ENCODE measurements around the gene ZNF554. TPM values are rescaled to one million over a fixed set of nuclear protein-coding genes. Genes with fewer than 3 reads are reported as not detected.
A peak's percentile ranks its signal among the peaks of the same experiment; 100 is the strongest.

The ZNF554 gene
- total RNA-seq, 1 experiment from 2014 or later = 5.9 TPM

- DNase-seq = no peak
- Mint-ChIP-seq H3K4me3 (no peak overlapping the region; a peak in 1 of 5 replicates), H3K4me1 (no peaks in the 10 kb centered on the region), H3K9me3 (no peaks in the 10 kb centered on the region), H3K27me3 (ENCODE audit: low read depth) (no peaks in the 10 kb centered on the region), H3K27ac (peak overlapping the region in 2 of 3 experiments; percentile 28 to 44; a peak in 1 of 7 replicates), H3K36me3 (ENCODE audit: insufficient read depth in 1 of 3, low read depth in 3 of 3) (peaks cover 19 to 75% (median 75%) of the 10 kb centered on the region in 3 experiments)
- no peak overlapping the region for H3K4ac ChIP-seq (ENCODE audit: low read depth, low read length)
- H3K27me3 ChIP-seq (ENCODE audit: insufficient read depth, low read length) = no peaks in the 10 kb centered on the region
- no peak overlapping the region for H3T11ph ChIP-seq (ENCODE audit: low read length)
- H4K5ac ChIP-seq (ENCODE audit: insufficient read length, low read depth, low read length) = no peak overlapping the region
- H3K4me1 ChIP-seq (ENCODE audit: insufficient read depth, low read length) = no peaks in the 10 kb centered on the region
- peaks cover 4% of the 10 kb centered on the region for H3K79me1 ChIP-seq (ENCODE audit: insufficient read depth, low read depth, low read length, poor library complexity, severe bottlenecking)
- no CpG with 5 or more reads among the region's 29 CpGs for WGBS (ENCODE audit: extremely low coverage, insufficient read length, low lambda C conversion rate)
- H2BK120ac ChIP-seq (ENCODE audit: low read depth, low read length, poor library complexity, severe bottlenecking) = no peak overlapping the region
- H4K91ac ChIP-seq (ENCODE audit: insufficient read length, low read depth, low read length) = no peak overlapping the region
- no peak overlapping the region for H3K23ac ChIP-seq (ENCODE audit: insufficient read length, low read depth, low read length)
- H4K20me1 ChIP-seq (ENCODE audit: control insufficient read depth, insufficient read depth, insufficient read length) = no peaks in the 10 kb centered on the region
- H2BK20ac ChIP-seq (ENCODE audit: low read depth, low read length, poor library complexity, severe bottlenecking) = no peak overlapping the region
- H3K18ac ChIP-seq (ENCODE audit: insufficient read length, low read depth, low read length) = no peak overlapping the region
- no peak overlapping the region for H3K9ac ChIP-seq (ENCODE audit: extremely low read depth, insufficient read length, low read length)
- TF ChIP-seq, protein P1, sequence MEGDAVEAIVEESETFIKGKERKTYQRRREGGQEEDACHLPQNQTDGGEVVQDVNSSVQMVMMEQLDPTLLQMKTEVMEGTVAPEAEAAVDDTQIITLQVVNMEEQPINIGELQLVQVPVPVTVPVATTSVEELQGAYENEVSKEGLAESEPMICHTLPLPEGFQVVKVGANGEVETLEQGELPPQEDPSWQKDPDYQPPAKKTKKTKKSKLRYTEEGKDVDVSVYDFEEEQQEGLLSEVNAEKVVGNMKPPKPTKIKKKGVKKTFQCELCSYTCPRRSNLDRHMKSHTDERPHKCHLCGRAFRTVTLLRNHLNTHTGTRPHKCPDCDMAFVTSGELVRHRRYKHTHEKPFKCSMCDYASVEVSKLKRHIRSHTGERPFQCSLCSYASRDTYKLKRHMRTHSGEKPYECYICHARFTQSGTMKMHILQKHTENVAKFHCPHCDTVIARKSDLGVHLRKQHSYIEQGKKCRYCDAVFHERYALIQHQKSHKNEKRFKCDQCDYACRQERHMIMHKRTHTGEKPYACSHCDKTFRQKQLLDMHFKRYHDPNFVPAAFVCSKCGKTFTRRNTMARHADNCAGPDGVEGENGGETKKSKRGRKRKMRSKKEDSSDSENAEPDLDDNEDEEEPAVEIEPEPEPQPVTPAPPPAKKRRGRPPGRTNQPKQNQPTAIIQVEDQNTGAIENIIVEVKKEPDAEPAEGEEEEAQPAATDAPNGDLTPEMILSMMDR (conservative IDR thresholded peaks at IDR 0.05) = no peak
- no peaks in the 10 kb centered on the region for H3K9me3 ChIP-seq (ENCODE audit: control insufficient read depth, low read depth, low read length)
- H4K8ac ChIP-seq (replicated peaks; ENCODE audit: insufficient read length, low read depth, low read length) = no peak overlapping the region
- no peak overlapping the region for H3K14ac ChIP-seq (ENCODE audit: insufficient read depth, low read length)
- H2AK5ac ChIP-seq (ENCODE audit: insufficient read length, low read length) = no peak overlapping the region
- no peak overlapping the region for H2BK12ac ChIP-seq (ENCODE audit: insufficient read length, low read depth, low read length)
- H2BK5ac ChIP-seq (ENCODE audit: insufficient read length, low read length) = no peak overlapping the region
- no peak overlapping the region for H3K4me2 ChIP-seq (ENCODE audit: insufficient read depth, insufficient read length, low read length)
- H3K56ac ChIP-seq (ENCODE audit: insufficient read length, low read depth, low read length) = no peak overlapping the region
- no peaks in the 10 kb centered on the region for H3K79me2 ChIP-seq (ENCODE audit: insufficient read depth, low read length)
- H3K23me2 ChIP-seq (ENCODE audit: insufficient read length, low read depth, low read length, poor library complexity, severe bottlenecking) = no peaks in the 10 kb centered on the region
- no peak overlapping the region for H2AFZ ChIP-seq (ENCODE audit: low read length)
- no peak overlapping the region for H2BK15ac ChIP-seq (ENCODE audit: low read depth, low read length)
- no peak overlapping the region for H3K27ac ChIP-seq (ENCODE audit: insufficient read length, low read depth, low read length)
Observed at GRCh38 chr19:2803486-2804155, 16.0 kb upstream of the ZNF554 start.
